Neural progenitor cell (in vitro differentiated cells): ENCODE data around the gene KLHL11. TPM values are rescaled to one million over a fixed set of nuclear protein-coding genes. Genes with fewer than 3 reads are reported as not detected.

Source experiments
- DNase-seq: peaks from one replicate; pipeline ENCODE4 v3.0.0-alpha.2; 2016; ENCODE audit warnings: low spot score
- H2AFZ ChIP-seq: fragments of 200-600 bp; sonication (generic); replicated peaks from 2 replicates; pipeline ENCODE4 v1.6.1; 2016; ENCODE audit warnings: antibody characterized with exemption
- H3F3A ChIP-seq: fragments of 200-600 bp; sonication (generic); 2 replicates; pipeline ENCODE4 v1.6.1; 2016; ENCODE audit warnings: antibody characterized with exemption, low read depth
- H3K27ac ChIP-seq: fragments of 200-600 bp; sonication (generic); 2 replicates; pipeline ENCODE4 v1.5.1; 2016; ENCODE audit warnings: mild to moderate bottlenecking
- H3K27me3 ChIP-seq: fragments of 200-600 bp; sonication (generic); 2 replicates; pipeline ENCODE4 v1.6.1; 2016; ENCODE audit warnings: mild to moderate bottlenecking, moderate library complexity
- H3K36me3 ChIP-seq: fragments of 200-600 bp; sonication (generic); 2 replicates; pipeline ENCODE4 v1.5.1; 2016
- H3K4me1 ChIP-seq: fragments of 200-600 bp; sonication (generic); 2 replicates; pipeline ENCODE4 v1.6.1; 2016; ENCODE audit warnings: mixed run types
- H3K4me2 ChIP-seq: fragments of 200-600 bp; sonication (generic); 2 replicates; pipeline ENCODE4 v1.6.1; 2016
- H3K4me3 ChIP-seq: fragments of 200-600 bp; sonication (generic); 2 replicates; pipeline ENCODE4 v1.5.1; 2016
- H3K79me2 ChIP-seq: fragments of 200-600 bp; sonication (generic); 2 replicates; pipeline ENCODE4 v1.6.1; 2016; ENCODE audit warnings: low read depth
- H3K9ac ChIP-seq: fragments of 200-600 bp; sonication (generic); 2 replicates; pipeline ENCODE4 v1.6.1; 2016
- H3K9me3 ChIP-seq: fragments of 200-600 bp; sonication (generic); 2 replicates; pipeline ENCODE4 v1.5.1; 2016; ENCODE audit warnings: low read depth
- H4K20me1 ChIP-seq: fragments of 200-600 bp; sonication (generic); 2 replicates; pipeline ENCODE4 v1.6.1; 2016; ENCODE audit warnings: low read depth
- H3K27ac Mint-ChIP-seq: 3 replicates; pipeline ENCODE4 v1.8.0; 2021; ENCODE audit warnings: mixed read lengths
- H3K27me3 Mint-ChIP-seq: 2 replicates; pipeline ENCODE4 v1.8.0; 2022; ENCODE audit warnings: low read depth, mild to moderate bottlenecking, inconsistent platforms, moderate library complexity, mixed read lengths; ENCODE audit not compliant: insufficient read depth
- H3K36me3 Mint-ChIP-seq: 3 replicates; pipeline ENCODE4 v1.8.0; 2021; ENCODE audit warnings: mixed read lengths
- H3K4me1 Mint-ChIP-seq: 3 replicates; pipeline ENCODE4 v1.8.0; 2021; ENCODE audit warnings: mixed read lengths
- H3K4me3 Mint-ChIP-seq: 3 replicates; pipeline ENCODE4 v1.8.0; 2021; ENCODE audit warnings: mild to moderate bottlenecking, moderate library complexity, mixed read lengths
- H3K9me3 Mint-ChIP-seq: 3 replicates; pipeline ENCODE4 v1.8.0; 2020; ENCODE audit warnings: mixed read lengths
- EZH2 ChIP-seq: fragments of 200-600 bp; sonication (generic); IDR thresholded peaks from 2 replicates; pipeline ENCODE4 v1.6.1; 2017; ENCODE audit warnings: antibody characterized with exemption, mild to moderate bottlenecking, moderate library complexity
- EZH2phosphoT487 ChIP-seq: fragments of 200-600 bp; sonication (generic); IDR thresholded peaks from 2 replicates; pipeline ENCODE4 v1.6.1; 2017; ENCODE audit warnings: antibody characterized with exemption
- total RNA-seq: library from RNA; depleted of rRNA; stranded (reverse); fragments of >200 nt; gene quantifications from 2 replicates; pipeline ENCODE4 v1.2.3, GENCODE V29; 2015; ENCODE audit warnings: low replicate concordance
- TF ChIP-seq, protein P1 (sequence below): fragments of 200-600 bp; sonication (generic); IDR thresholded peaks from 2 replicates; pipeline ENCODE4 v1.5.1; 2017; ENCODE audit warnings: antibody characterized with exemption, mild to moderate bottlenecking

KLHL11 gene
- total RNA-seq, 1 donor from 2014 or later = 28.5 TPM

DNA sequence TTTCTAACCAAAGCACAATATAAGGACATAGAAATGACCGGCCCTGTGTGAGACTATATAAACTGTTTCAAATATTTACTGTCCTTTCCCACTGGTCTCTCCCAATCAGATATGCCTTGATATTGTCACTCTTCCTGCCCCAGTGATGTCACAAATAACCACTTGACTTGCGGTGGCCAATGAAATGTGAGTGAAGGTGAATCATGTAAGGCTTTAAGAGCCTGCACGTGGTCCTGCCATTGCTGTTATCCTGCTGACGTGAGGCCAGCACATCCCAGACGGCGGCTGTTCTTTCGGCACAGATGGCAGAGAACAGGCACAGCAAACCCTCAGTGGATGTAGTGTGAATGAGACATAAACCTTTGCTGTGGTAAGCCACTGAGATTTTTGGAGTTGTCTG lies 5.4 kb upstream of the KLHL11 start:
- Histone ChIP-seq H3K27ac (no peak overlapping the region), H4K20me1 (no peaks in the 10 kb centered on the region), H3F3A (peaks cover 25% of the 10 kb centered on the region), H3K4me2 (no peak overlapping the region), H3K36me3 (no peaks in the 10 kb centered on the region), H3K4me3 (no peak overlapping the region), H3K9me3 (no peaks in the 10 kb centered on the region), H3K9ac (no peak overlapping the region), H3K27me3 (no peaks in the 10 kb centered on the region), H3K4me1 (no peaks in the 10 kb centered on the region), H3K79me2 (no peaks in the 10 kb centered on the region), H2AFZ (no peak overlapping the region)
- Mint-ChIP-seq H3K36me3 (peaks cover 45% of the 10 kb centered on the region), H3K27me3 (peaks cover 2% of the 10 kb centered on the region), H3K4me3 (no peak overlapping the region), H3K9me3 (no peaks in the 10 kb centered on the region), H3K27ac (no peak overlapping the region), H3K4me1 (peaks cover under 1% of the 10 kb centered on the region)
- TF ChIP-seq EZH2 (no peak), EZH2phosphoT487 (no peak)
- TF ChIP-seq, protein P1, sequence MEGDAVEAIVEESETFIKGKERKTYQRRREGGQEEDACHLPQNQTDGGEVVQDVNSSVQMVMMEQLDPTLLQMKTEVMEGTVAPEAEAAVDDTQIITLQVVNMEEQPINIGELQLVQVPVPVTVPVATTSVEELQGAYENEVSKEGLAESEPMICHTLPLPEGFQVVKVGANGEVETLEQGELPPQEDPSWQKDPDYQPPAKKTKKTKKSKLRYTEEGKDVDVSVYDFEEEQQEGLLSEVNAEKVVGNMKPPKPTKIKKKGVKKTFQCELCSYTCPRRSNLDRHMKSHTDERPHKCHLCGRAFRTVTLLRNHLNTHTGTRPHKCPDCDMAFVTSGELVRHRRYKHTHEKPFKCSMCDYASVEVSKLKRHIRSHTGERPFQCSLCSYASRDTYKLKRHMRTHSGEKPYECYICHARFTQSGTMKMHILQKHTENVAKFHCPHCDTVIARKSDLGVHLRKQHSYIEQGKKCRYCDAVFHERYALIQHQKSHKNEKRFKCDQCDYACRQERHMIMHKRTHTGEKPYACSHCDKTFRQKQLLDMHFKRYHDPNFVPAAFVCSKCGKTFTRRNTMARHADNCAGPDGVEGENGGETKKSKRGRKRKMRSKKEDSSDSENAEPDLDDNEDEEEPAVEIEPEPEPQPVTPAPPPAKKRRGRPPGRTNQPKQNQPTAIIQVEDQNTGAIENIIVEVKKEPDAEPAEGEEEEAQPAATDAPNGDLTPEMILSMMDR = no peak
- DNase-seq = no peak

DNA sequence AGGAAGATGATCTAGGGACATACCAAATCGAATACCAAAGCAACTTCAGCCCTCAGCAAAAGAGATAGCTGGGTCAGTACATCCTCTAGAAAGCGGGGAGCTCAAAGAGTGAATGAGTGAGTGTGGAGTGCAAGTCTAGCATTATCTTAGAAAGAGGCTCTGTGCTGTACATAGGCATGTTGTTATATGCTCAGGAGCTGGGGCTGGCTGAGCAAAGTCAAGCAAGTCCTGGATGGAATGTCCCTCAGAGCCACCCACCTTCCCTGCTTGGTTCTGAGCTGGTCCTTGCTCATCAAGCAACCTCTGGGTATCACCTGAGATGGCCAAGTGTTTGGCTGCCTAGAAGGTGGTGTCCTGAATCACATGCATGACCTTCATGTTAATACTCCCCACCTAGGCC lies 4.9 kb upstream of the KLHL11 start:
- no peak for TF ChIP-seq EZH2
- TF ChIP-seq EZH2phosphoT487 = no peak
- TF ChIP-seq, protein P1 = no peak
- H3K27me3 ChIP-seq = no peaks in the 10 kb centered on the region
- no peaks in the 10 kb centered on the region for H3K4me1 ChIP-seq
- H3K4me2 ChIP-seq = no peak overlapping the region
- no peak for DNase-seq
- H3K9ac ChIP-seq = no peak overlapping the region
- H3K27ac ChIP-seq = no peak overlapping the region
- H3K36me3 Mint-ChIP-seq = peaks cover 45% of the 10 kb centered on the region
- peaks cover 27% of the 10 kb centered on the region for H3F3A ChIP-seq
- no peak overlapping the region for H3K4me3 Mint-ChIP-seq
- no peaks in the 10 kb centered on the region for H4K20me1 ChIP-seq
- H3K4me1 Mint-ChIP-seq = peaks cover 2% of the 10 kb centered on the region
- no peak overlapping the region for H3K4me3 ChIP-seq
- H3K9me3 Mint-ChIP-seq = no peaks in the 10 kb centered on the region
- no peak overlapping the region for H2AFZ ChIP-seq
- H3K27ac Mint-ChIP-seq = no peak overlapping the region
- H3K79me2 ChIP-seq = peaks cover under 1% of the 10 kb centered on the region
- no peaks in the 10 kb centered on the region for H3K36me3 ChIP-seq
- no peaks in the 10 kb centered on the region for H3K9me3 ChIP-seq
- peaks cover 2% of the 10 kb centered on the region for H3K27me3 Mint-ChIP-seq

DNA sequence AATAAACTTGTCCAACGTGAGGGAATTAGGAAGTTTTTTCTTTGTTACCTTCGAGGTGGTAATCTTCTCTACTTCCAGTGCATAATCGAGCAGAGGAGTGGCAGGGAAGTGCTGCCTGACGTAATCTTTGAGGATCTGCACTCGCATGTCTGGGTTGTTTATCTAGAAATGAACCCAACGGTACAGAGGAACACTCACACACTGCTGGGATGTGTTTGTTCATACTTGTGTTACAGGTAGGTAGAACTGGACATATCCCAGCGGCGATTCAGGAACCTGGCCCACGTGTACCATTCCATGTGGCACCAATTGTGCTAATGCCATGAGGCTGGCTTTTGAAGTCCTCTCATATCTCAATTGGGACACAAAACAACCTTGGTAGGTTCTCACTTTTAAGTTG lies 4.2 kb upstream of the KLHL11 start:
- H3K36me3 Mint-ChIP-seq = peaks cover 41% of the 10 kb centered on the region
- Histone ChIP-seq H3K27ac (no peak overlapping the region), H4K20me1 (peaks cover under 1% of the 10 kb centered on the region), H3F3A (peaks cover 27% of the 10 kb centered on the region), H3K36me3 (no peaks in the 10 kb centered on the region), H3K9me3 (no peaks in the 10 kb centered on the region), H3K4me2 (no peak overlapping the region), H3K27me3 (no peaks in the 10 kb centered on the region), H3K4me1 (no peaks in the 10 kb centered on the region), H2AFZ (no peak overlapping the region), H3K4me3 (no peak overlapping the region), H3K9ac (no peak overlapping the region), H3K79me2 (peaks cover 7% of the 10 kb centered on the region)
- peaks cover 2% of the 10 kb centered on the region for H3K27me3 Mint-ChIP-seq
- no peak for DNase-seq
- H3K4me3 Mint-ChIP-seq = no peak overlapping the region
- TF ChIP-seq EZH2 (no peak), EZH2phosphoT487 (no peak)
- TF ChIP-seq, protein P1 = no peak
- H3K4me1 Mint-ChIP-seq = peaks cover 2% of the 10 kb centered on the region
- H3K27ac Mint-ChIP-seq = no peak overlapping the region
- H3K9me3 Mint-ChIP-seq = no peaks in the 10 kb centered on the region
